ENCODE results near the gene TMPRSS3. TPM values are rescaled to one million over a fixed set of nuclear protein-coding genes. Genes with fewer than 3 reads are reported as not detected.

TMPRSS3 gene
- total and polyA plus RNA-seq, 8 donors, result 3.1 to 11.6 (median 7.9) TPM

- Histone ChIP-seq H3K4me1 (no peaks in the 10 kb centered on the region), H3K9me3 (no peaks in the 10 kb centered on the region), H3K4me3 (no peak overlapping the region), H3K27ac (no peak overlapping the region), H3K36me3 (no peaks in the 10 kb centered on the region), H3K27me3 (no peaks in the 10 kb centered on the region)
- no peak for FAIRE-seq
- intact Hi-C loops (cut with DNase I), result no loop called here
- no peak for DNase-seq
- TF ChIP-seq, protein P1, sequence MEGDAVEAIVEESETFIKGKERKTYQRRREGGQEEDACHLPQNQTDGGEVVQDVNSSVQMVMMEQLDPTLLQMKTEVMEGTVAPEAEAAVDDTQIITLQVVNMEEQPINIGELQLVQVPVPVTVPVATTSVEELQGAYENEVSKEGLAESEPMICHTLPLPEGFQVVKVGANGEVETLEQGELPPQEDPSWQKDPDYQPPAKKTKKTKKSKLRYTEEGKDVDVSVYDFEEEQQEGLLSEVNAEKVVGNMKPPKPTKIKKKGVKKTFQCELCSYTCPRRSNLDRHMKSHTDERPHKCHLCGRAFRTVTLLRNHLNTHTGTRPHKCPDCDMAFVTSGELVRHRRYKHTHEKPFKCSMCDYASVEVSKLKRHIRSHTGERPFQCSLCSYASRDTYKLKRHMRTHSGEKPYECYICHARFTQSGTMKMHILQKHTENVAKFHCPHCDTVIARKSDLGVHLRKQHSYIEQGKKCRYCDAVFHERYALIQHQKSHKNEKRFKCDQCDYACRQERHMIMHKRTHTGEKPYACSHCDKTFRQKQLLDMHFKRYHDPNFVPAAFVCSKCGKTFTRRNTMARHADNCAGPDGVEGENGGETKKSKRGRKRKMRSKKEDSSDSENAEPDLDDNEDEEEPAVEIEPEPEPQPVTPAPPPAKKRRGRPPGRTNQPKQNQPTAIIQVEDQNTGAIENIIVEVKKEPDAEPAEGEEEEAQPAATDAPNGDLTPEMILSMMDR (IDR thresholded peaks at IDR 0.05), result no peak
- ATAC-seq, result no peak
- 81 to 83% methylated on average over 11 of the region's 11 CpGs for WGBS, 2 donors
Observed at GRCh38 chr21:42343963-42344510, 51.8 kb downstream of the TMPRSS3 start.

GRCh38 chr21:42343556-42343955, 52.3 kb downstream of the TMPRSS3 start:
- DNase-seq (no peak), FAIRE-seq (no peak), ATAC-seq (no peak)
- intact Hi-C loops (cut with DNase I), result no loop called here
- no peak overlapping the region for H3K27ac ChIP-seq
- no peak overlapping the region for H3K4me3 ChIP-seq
- no peaks in the 10 kb centered on the region for H3K27me3 ChIP-seq
- H3K4me1 ChIP-seq, result no peaks in the 10 kb centered on the region
- H3K36me3 ChIP-seq, result no peaks in the 10 kb centered on the region
- WGBS, 2 donors, result 84 to 90% methylated on average over 6 of the region's 6 CpGs
- H3K9me3 ChIP-seq, result no peaks in the 10 kb centered on the region
- TF ChIP-seq, protein P1 (IDR thresholded peaks at IDR 0.05), result no peak

DNA sequence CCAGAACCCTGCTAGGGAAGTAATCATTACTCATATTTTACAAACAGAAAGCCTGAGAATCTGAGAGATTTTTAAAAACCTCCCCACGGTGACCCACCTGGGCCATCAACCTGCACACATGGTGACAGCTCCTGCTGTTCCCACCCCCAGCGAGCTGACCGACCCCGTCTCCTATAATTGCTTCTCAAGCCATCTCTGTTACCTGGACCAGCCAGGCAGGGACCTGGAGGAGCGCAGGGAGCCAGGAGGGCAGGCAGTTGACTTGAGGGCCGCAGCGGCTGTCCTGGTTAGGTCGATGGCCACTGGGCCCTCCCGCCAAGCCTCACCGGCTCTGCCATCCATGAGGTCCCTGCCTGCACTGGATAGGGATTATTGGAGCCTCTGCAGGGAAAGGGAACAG, 52.8 kb downstream of the TMPRSS3 start:
- H3K27me3 ChIP-seq, result no peaks in the 10 kb centered on the region
- ATAC-seq (no peak), DNase-seq (no peak), FAIRE-seq (no peak)
- H3K27ac ChIP-seq, result no peak overlapping the region
- TF ChIP-seq, protein P1 (IDR thresholded peaks at IDR 0.05), result no peak
- no peaks in the 10 kb centered on the region for H3K9me3 ChIP-seq
- intact Hi-C loops (cut with DNase I), result no loop called here
- H3K4me3 ChIP-seq, result no peak overlapping the region
- no peaks in the 10 kb centered on the region for H3K4me1 ChIP-seq
- no peaks in the 10 kb centered on the region for H3K36me3 ChIP-seq
- WGBS, 2 donors, result 75 to 76% methylated on average over 10 of the region's 10 CpGs

GRCh38 chr21:42341776-42342542, 53.9 kb downstream of the TMPRSS3 start:
- no peak for ATAC-seq
- TF ChIP-seq, protein P1 (IDR thresholded peaks at IDR 0.05), result no peak
- no peak for DNase-seq
- H3K27me3 ChIP-seq, result no peaks in the 10 kb centered on the region
- no peaks in the 10 kb centered on the region for H3K36me3 ChIP-seq
- no peak overlapping the region for H3K27ac ChIP-seq
- no peak overlapping the region for H3K4me3 ChIP-seq
- intact Hi-C loops (cut with DNase I), result no loop called here
- no peaks in the 10 kb centered on the region for H3K4me1 ChIP-seq
- no peak for FAIRE-seq
- 87 to 91% methylated on average over 15 of the region's 15 CpGs for WGBS, 2 donors
- no peaks in the 10 kb centered on the region for H3K9me3 ChIP-seq
